GM12864 (cell line): ENCODE measurements around the gene MEAF6.

ENCODE experiments used
- DNase-seq: peaks from one replicate; pipeline ENCODE4 v3.0.0-alpha.2; 2011; ENCODE audit warnings: low read depth
- H3K4me3 ChIP-seq: 2 replicates; pipeline ENCODE4 v1.5.1; 2011; ENCODE audit warnings: mild to moderate bottlenecking, low read depth, low read length, control low read depth
- CTCF ChIP-seq: IDR thresholded peaks from 2 replicates; pipeline ENCODE4 v1.5.1; 2011; ENCODE audit warnings: low read depth, mild to moderate bottlenecking, moderate library complexity, low read length, control low read depth, inconsistent platforms; ENCODE audit errors: missing control alignments

Gene MEAF6

GRCh38 chr1:37455516-37455915 lies 59.0 kb downstream of the MEAF6 start:
- H3K4me3 ChIP-seq, result no peak overlapping the region
- no peak for DNase-seq
- no peak for TF ChIP-seq CTCF

DNA sequence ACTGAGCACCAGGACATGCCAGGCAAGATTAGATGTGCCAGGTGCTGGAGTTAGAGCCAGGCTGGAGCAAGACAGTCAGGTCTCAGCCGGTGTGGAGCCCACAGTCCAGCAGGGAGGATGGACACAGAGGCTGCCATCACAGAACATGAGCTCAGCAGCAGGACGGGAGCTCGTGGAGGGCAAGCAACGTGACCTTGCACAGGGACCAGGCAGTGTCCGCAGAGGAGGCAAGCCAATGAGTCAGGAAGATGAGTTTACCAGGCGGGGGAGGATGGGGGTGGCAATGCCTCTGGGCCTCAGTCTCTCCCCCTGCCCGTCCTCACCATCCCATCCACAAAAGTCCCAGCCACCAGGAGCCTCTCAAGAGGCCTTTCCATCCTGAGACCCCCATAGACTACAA lies 60.9 kb downstream of the MEAF6 start:
- TF ChIP-seq CTCF, result no peak
- H3K4me3 ChIP-seq, result no peak overlapping the region
- DNase-seq, result no peak

GRCh38 chr1:37452416-37452815 lies 62.1 kb downstream of the MEAF6 start:
- TF ChIP-seq CTCF, result no peak
- DNase-seq, result no peak

DNA sequence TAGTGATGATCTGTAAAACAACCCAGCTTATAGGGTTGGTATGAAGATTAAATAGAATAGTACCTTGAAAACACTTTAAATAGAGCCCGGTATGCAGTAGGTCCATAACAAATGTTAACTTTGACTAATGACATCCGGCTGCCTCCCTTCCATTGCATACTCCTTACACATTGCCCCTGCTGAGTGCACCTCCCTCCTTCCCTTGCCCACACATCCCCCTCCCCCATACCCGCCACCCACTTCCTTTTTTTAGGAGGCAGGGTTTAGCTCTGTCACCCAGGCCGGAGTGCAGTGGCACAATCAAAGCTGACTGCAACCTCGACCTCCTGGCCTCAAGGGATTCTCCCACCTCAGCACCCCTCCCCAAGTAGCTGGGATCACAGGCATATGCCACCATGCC lies 64.6 kb downstream of the MEAF6 start:
- H3K4me3 ChIP-seq, result no peak overlapping the region
- TF ChIP-seq CTCF, result no peak
- no peak for DNase-seq

More at GRCh38 chr1:37452416-37452815, 62.1 kb downstream of the MEAF6 start:
- H3K4me3 ChIP-seq, result no peak overlapping the region

- no peak for DNase-seq
- TF ChIP-seq CTCF, result no peak
- no peak overlapping the region for H3K4me3 ChIP-seq
Observed at GRCh38 chr1:37448691-37449417, 65.7 kb downstream of the MEAF6 start.

GRCh38 chr1:37448185-37448584 lies 66.4 kb downstream of the MEAF6 start:
- peak; percentile 16 for TF ChIP-seq CTCF
- H3K4me3 ChIP-seq, result no peak overlapping the region
- DNase-seq, result no peak

DNA sequence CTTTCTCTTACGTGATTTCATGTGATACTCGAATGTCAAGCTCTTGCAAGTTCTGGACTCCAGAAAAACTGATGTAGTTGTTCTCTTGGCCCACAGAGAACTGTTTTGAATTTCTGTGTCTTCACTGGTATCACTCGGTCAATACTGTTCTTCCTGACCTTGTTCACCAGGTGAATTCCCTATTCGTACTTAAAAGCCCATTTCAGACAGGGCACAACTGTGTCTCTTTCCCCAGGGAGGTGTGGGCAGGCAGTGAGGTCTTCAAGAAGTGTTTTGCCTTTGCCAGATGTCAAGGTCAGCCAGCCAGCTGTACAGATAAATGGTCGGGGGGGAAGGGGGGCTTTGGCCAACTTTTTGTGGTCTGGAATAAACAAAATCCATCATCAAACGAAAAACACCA lies 67.7 kb downstream of the MEAF6 start:
- DNase-seq, result no peak
- H3K4me3 ChIP-seq, result no peak overlapping the region
- no peak for TF ChIP-seq CTCF
